OCI-LY3 (cell line): Measurements from ENCODE around the gene CLSTN3.

ENCODE experiments used
- H2AFZ ChIP-seq: fragments of 200-600, 300-600 bp; shearing (Covaris generic); 2 replicates; pipeline ENCODE4 v1.6.0; 2014; ENCODE audit warnings: antibody characterized with exemption, low read depth, low read length
- H3K27ac ChIP-seq: fragments of 200-600, 300-600 bp; sonication (generic); 2 replicates; pipeline ENCODE4 v1.5.1; 2014; ENCODE audit warnings: mild to moderate bottlenecking, low read length, moderate library complexity, mixed read lengths
- H3K27me3 ChIP-seq: fragments of 200-600, 300-600 bp; sonication (generic); 2 replicates; pipeline ENCODE4 v1.6.1; 2014; ENCODE audit warnings: low read depth, low read length, mixed read lengths
- H3K36me3 ChIP-seq: fragments of 200-600, 300-600 bp; sonication (generic); replicated peaks from 2 replicates; pipeline ENCODE3; 2014; ENCODE audit warnings: low read depth, low read length, mixed read lengths
- H3K4me1 ChIP-seq: fragments of 300-600, 200-600 bp; sonication (generic); 2 replicates; pipeline ENCODE4 v1.6.1; 2014; ENCODE audit warnings: low read length, mixed read lengths
- H3K4me2 ChIP-seq: fragments of 200-600, 300-600 bp; sonication (generic); 2 replicates; pipeline ENCODE4 v1.6.1; 2014; ENCODE audit warnings: low read length, mixed read lengths
- H3K4me3 ChIP-seq: fragments of 300-600, 200-600 bp; sonication (generic); 2 replicates; pipeline ENCODE4 v1.5.1; 2014; ENCODE audit warnings: antibody characterized with exemption, mild to moderate bottlenecking, low read length, moderate library complexity
- H3K79me2 ChIP-seq: fragments of 300-600, 200-600 bp; shearing (Covaris generic); 2 replicates; pipeline ENCODE4 v1.6.1; 2014; ENCODE audit warnings: mild to moderate bottlenecking, low read length, mixed read lengths
- H3K9ac ChIP-seq: fragments of 300-600, 200-600 bp; shearing (Covaris generic); 2 replicates; pipeline ENCODE4 v1.6.0; 2014; ENCODE audit warnings: mild to moderate bottlenecking, low read length, moderate library complexity
- H3K9me3 ChIP-seq: fragments of 200-600, 300-600 bp; shearing (Covaris generic); 2 replicates; pipeline ENCODE4 v1.6.1; 2014; ENCODE audit warnings: low read length, mixed read lengths; ENCODE audit not compliant: insufficient read depth
- H4K20me1 ChIP-seq: fragments of 200-600, 300-600 bp; sonication (generic); 2 replicates; pipeline ENCODE4 v1.6.1; 2016; ENCODE audit warnings: low read length, mixed read lengths; ENCODE audit not compliant: insufficient read depth
- EZH2phosphoT487 ChIP-seq: fragments of 200-600 bp; shearing (Covaris generic); IDR thresholded peaks from 2 replicates; pipeline ENCODE4 v1.6.1; 2018; ENCODE audit warnings: antibody characterized with exemption, mixed run types, low read depth
- TF ChIP-seq, protein P1 (sequence below): fragments of 200-600, 300-600 bp; sonication (generic); IDR thresholded peaks from 2 replicates; pipeline ENCODE4 v1.5.1; 2014; ENCODE audit warnings: antibody characterized with exemption, low read length, low read depth

Gene CLSTN3

DNA sequence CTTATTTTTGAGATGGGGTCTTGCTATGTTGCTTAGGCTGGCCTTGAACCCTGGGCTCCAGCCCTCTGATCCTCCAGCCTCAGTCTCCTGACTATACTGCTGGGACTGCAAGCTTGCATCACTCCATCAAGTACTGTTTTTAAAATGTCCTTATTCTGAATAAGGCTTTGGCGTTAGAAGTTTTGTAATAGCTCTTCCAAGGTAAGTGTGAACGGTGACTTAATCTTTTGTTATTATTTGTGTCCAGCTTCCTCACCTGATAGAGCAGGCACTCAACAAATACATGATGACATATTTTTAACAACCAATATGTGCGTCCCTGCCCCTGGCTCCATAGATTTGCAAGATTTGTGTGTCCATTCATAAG lies 22.6 kb upstream of the CLSTN3 start:
- Histone ChIP-seq H3K27me3 (no peaks in the 10 kb centered on the region), H3K36me3 (peaks cover 15% of the 10 kb centered on the region), H3K4me3 (peak overlapping the region; percentile 96), H3K9me3 (peaks cover 7% of the 10 kb centered on the region; the same call in 1 of the 2 replicates), H3K79me2 (peaks cover 7% of the 10 kb centered on the region; the same call in 1 of the 2 replicates), H3K27ac (peak overlapping the region; percentile 77; the same call in 1 of the 2 replicates), H3K4me2 (peak overlapping the region; percentile 69), H4K20me1 (no peaks in the 10 kb centered on the region), H2AFZ (0 out of 2 replicates have a peak overlapping the region, but pooled peaks have one; percentile 61), H3K4me1 (no peaks in the 10 kb centered on the region), H3K9ac (peak overlapping the region; percentile 99)
- TF ChIP-seq, protein P1, sequence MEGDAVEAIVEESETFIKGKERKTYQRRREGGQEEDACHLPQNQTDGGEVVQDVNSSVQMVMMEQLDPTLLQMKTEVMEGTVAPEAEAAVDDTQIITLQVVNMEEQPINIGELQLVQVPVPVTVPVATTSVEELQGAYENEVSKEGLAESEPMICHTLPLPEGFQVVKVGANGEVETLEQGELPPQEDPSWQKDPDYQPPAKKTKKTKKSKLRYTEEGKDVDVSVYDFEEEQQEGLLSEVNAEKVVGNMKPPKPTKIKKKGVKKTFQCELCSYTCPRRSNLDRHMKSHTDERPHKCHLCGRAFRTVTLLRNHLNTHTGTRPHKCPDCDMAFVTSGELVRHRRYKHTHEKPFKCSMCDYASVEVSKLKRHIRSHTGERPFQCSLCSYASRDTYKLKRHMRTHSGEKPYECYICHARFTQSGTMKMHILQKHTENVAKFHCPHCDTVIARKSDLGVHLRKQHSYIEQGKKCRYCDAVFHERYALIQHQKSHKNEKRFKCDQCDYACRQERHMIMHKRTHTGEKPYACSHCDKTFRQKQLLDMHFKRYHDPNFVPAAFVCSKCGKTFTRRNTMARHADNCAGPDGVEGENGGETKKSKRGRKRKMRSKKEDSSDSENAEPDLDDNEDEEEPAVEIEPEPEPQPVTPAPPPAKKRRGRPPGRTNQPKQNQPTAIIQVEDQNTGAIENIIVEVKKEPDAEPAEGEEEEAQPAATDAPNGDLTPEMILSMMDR, result no peak
- no peak for TF ChIP-seq EZH2phosphoT487

GRCh38 chr12:7108003-7108795 lies 22.0 kb upstream of the CLSTN3 start:
- Histone ChIP-seq H4K20me1 (no peaks in the 10 kb centered on the region), H3K9me3 (peaks cover 7% of the 10 kb centered on the region; the same call in 1 of the 2 replicates), H3K27me3 (no peaks in the 10 kb centered on the region), H3K9ac (peak overlapping the region; percentile 99), H3K79me2 (peaks cover 7% of the 10 kb centered on the region; the same call in 1 of the 2 replicates), H3K4me3 (peak overlapping the region; percentile 96), H3K4me1 (no peaks in the 10 kb centered on the region), H2AFZ (peak overlapping the region; percentile 61), H3K36me3 (peaks cover 15% of the 10 kb centered on the region), H3K4me2 (peak overlapping the region; percentile 69), H3K27ac (peak overlapping the region; percentile 77)
- TF ChIP-seq EZH2phosphoT487, result no peak
- TF ChIP-seq, protein P1, result no peak

GRCh38 chr12:7108796-7109571 lies 21.2 kb upstream of the CLSTN3 start, which contains the start of gene C1RL:
Gene C1RL, minus strand, starts transcription at chr12:7109214. Its CDS starts 34 bp downstream, at chr12:7109180.
- H3K27ac ChIP-seq, result peak within 1 kb of the TSS; percentile 77

More at GRCh38 chr12:7108796-7109571, 21.2 kb upstream of the CLSTN3 start, which contains the start of gene C1RL:
- H3K36me3 ChIP-seq, result peaks cover 15% of the 10 kb centered on the region
- TF ChIP-seq, protein P1, result peak; percentile 78
- no peak for TF ChIP-seq EZH2phosphoT487
- H2AFZ ChIP-seq, result peak within 1 kb of the TSS; percentile 61
- peak within 1 kb of the TSS; percentile 69 for H3K4me2 ChIP-seq
- peak within 1 kb of the TSS; percentile 96 for H3K4me3 ChIP-seq
- H3K9me3 ChIP-seq, result peaks cover 7% of the 10 kb centered on the region; the same call in 1 of the 2 replicates
- peaks cover 7% of the 10 kb centered on the region; the same call in 1 of the 2 replicates for H3K79me2 ChIP-seq
- no peaks in the 10 kb centered on the region for H3K4me1 ChIP-seq
- H3K27me3 ChIP-seq, result no peaks in the 10 kb centered on the region
- peak within 1 kb of the TSS; percentile 99 for H3K9ac ChIP-seq
- H4K20me1 ChIP-seq, result no peaks in the 10 kb centered on the region
